ENCODE results near the gene NDST1. TPM values are rescaled to one million over a fixed set of nuclear protein-coding genes. Genes with fewer than 3 reads are reported as not detected.
A peak's percentile ranks its signal among the peaks of the same experiment; 100 is the strongest.

NDST1 gene
- total RNA-seq, 6 experiments from 2014 or later = 126 to 199 (median 147) TPM

DNA sequence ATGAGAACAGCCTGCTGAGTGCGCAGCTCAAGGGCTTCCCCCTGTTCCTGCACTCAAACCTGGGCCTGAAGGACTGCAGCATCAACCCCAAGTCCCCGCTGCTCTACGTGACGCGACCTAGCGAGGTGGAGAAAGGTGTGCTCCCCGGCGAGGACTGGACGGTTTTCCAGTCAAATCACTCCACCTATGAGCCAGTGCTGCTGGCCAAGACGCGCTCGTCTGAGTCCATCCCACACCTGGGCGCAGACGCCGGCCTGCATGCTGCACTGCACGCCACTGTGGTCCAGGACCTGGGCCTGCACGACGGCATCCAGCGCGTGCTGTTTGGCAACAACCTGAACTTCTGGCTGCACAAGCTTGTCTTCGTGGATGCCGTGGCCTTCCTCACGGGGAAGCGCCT, 19.9 kb downstream of the NDST1 start:
- no peak for DNase-seq
- H3K4me3 Mint-ChIP-seq = no peak overlapping the region
- peaks cover 26% of the 10 kb centered on the region for H3K36me3 Mint-ChIP-seq (ENCODE audit: low read depth)
- TF ChIP-seq CTCF (IDR thresholded peaks at IDR 0.05) = no peak
- H3K4me1 Mint-ChIP-seq (ENCODE audit: low read depth) = peaks cover 62% of the 10 kb centered on the region
- H3K9me3 Mint-ChIP-seq = no peaks in the 10 kb centered on the region
- peaks cover 5% of the 10 kb centered on the region for H3K27me3 Mint-ChIP-seq (ENCODE audit: insufficient read depth)
- no peak overlapping the region for H3K27ac Mint-ChIP-seq

GRCh38 chr5:150528924-150529546, 21.1 kb downstream of the NDST1 start:
- H3K36me3 Mint-ChIP-seq (ENCODE audit: low read depth) = peaks cover 19% of the 10 kb centered on the region

GRCh38 chr5:150529555-150529954, 21.6 kb downstream of the NDST1 start:
- no peak for DNase-seq
- TF ChIP-seq CTCF (IDR thresholded peaks at IDR 0.05) = no peak
- peak overlapping the region; percentile 36; the same call in 1 of the 2 replicates for H3K27ac Mint-ChIP-seq
- H3K27me3 Mint-ChIP-seq (ENCODE audit: insufficient read depth) = peaks cover 3% of the 10 kb centered on the region
- H3K9me3 Mint-ChIP-seq = no peaks in the 10 kb centered on the region
- H3K36me3 Mint-ChIP-seq (ENCODE audit: low read depth) = peaks cover 24% of the 10 kb centered on the region
- H3K4me1 Mint-ChIP-seq (ENCODE audit: low read depth) = peaks cover 50% of the 10 kb centered on the region
- no peak overlapping the region for H3K4me3 Mint-ChIP-seq

More at GRCh38 chr5:150528924-150529546, 21.1 kb downstream of the NDST1 start:
- no peak for TF ChIP-seq CTCF (IDR thresholded peaks at IDR 0.05)
- H3K9me3 Mint-ChIP-seq = no peaks in the 10 kb centered on the region
- H3K27me3 Mint-ChIP-seq (ENCODE audit: insufficient read depth) = peaks cover 3% of the 10 kb centered on the region
- peak overlapping the region; percentile 27; the same call in 1 of the 2 replicates for H3K4me3 Mint-ChIP-seq
- peaks cover 50% of the 10 kb centered on the region for H3K4me1 Mint-ChIP-seq (ENCODE audit: low read depth)
- DNase-seq = no peak
- peak overlapping the region; percentile 63 for H3K27ac Mint-ChIP-seq

- Mint-ChIP-seq H3K27me3 (ENCODE audit: insufficient read depth) (peaks cover 3% of the 10 kb centered on the region), H3K9me3 (no peaks in the 10 kb centered on the region), H3K4me1 (ENCODE audit: low read depth) (peaks cover 49% of the 10 kb centered on the region), H3K4me3 (no peak overlapping the region), H3K27ac (no peak overlapping the region; the same call in 1 of the 2 replicates), H3K36me3 (ENCODE audit: low read depth) (peaks cover 33% of the 10 kb centered on the region)
- TF ChIP-seq CTCF (IDR thresholded peaks at IDR 0.05) = no peak
- DNase-seq = no peak
These were observed 22.5 kb downstream of the NDST1 start for GRCh38 chr5:150530423-150530822.

DNA sequence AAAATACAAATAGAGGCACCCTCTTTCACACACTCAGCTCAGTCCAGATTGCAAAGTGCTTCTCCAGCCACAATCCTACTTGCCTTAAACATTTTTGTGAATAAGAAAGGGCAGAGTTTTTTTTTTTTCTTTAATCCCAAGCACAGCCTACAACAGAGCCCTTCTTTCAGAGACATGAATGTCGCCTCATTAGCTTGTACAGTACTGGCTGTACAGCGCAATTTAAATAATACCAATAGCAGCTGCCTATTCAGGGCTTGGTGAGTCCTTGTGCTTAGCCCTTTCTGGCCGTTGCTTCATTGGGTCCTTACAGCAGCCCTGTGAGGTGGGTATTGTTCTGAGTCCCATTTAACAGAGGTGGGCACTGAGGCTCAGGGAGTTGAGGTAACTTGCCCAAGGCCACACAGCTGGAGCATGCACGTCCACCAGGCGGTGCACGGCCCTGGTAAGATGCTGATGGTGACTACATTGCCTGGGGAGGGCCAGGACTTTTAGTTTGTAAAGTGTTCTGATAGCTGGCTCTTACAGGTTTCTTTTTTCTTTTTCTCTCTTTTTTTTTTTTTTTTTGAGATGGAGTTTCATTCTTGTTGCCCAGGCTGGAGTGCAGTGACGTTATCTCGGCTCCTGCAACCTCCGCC, 23.1 kb downstream of the NDST1 start:
- DNase-seq = no peak
- Mint-ChIP-seq H3K4me3 (no peak overlapping the region), H3K36me3 (ENCODE audit: low read depth) (peaks cover 30% of the 10 kb centered on the region), H3K9me3 (no peaks in the 10 kb centered on the region), H3K27ac (no peak overlapping the region), H3K4me1 (ENCODE audit: low read depth) (peaks cover 42% of the 10 kb centered on the region), H3K27me3 (ENCODE audit: insufficient read depth) (peaks cover 3% of the 10 kb centered on the region)
- TF ChIP-seq CTCF (IDR thresholded peaks at IDR 0.05) = no peak
